Thymus (tissue), 11 donors: Measurements from ENCODE around the gene SOX6. TPM values are rescaled to one million over a fixed set of nuclear protein-coding genes. Genes with fewer than 3 reads are reported as not detected.
A peak's percentile ranks its signal among the peaks of the same experiment; 100 is the strongest.

Source experiments
- DNase-seq, 9 donors: peaks; one replicate each; pipeline ENCODE4 v3.0.0-alpha.2; 2013; ENCODE audit warnings: low spot score in 9 of 9, low read depth in 6 of 9, missing footprints in 1 of 9
- H3K27ac ChIP-seq, 2 donors: one replicate each; pipeline ENCODE4 v1.5.1; 2013; ENCODE audit warnings: control low read depth in 1 of 2, low read depth in 1 of 2, low read length in 1 of 2, mild to moderate bottlenecking in 1 of 2, moderate library complexity in 1 of 2
- H3K27me3 ChIP-seq, 2 donors: one replicate each; pipeline ENCODE4 v1.5.1; 2013; ENCODE audit warnings: low read length in 1 of 2; ENCODE audit not compliant: control insufficient read depth in 2 of 2, insufficient read depth in 1 of 2
- H3K36me3 ChIP-seq, 2 donors: one replicate each; pipeline ENCODE4 v1.5.1; 2013; ENCODE audit warnings: low read length in 1 of 2, mild to moderate bottlenecking in 1 of 2, moderate library complexity in 1 of 2; ENCODE audit not compliant: control insufficient read depth in 2 of 2, insufficient read depth in 2 of 2
- H3K4me1 ChIP-seq, 2 donors: one replicate each; pipeline ENCODE4 v1.5.1; 2013; ENCODE audit warnings: low read length in 2 of 2; ENCODE audit not compliant: control insufficient read depth in 2 of 2, insufficient read depth in 2 of 2
- H3K4me3 ChIP-seq, 2 donors: one replicate each; pipeline ENCODE4 v1.5.1; 2013; ENCODE audit warnings: low read length in 2 of 2, control low read depth in 1 of 2, mild to moderate bottlenecking in 1 of 2
- H3K9me3 ChIP-seq, 2 donors: one replicate each; pipeline ENCODE4 v1.5.1; 2013; ENCODE audit warnings: low read length in 1 of 2, mild to moderate bottlenecking in 1 of 2; ENCODE audit not compliant: control insufficient read depth in 2 of 2, insufficient read depth in 1 of 2
- whole genome bisulfite sequencing: extraction: QIAGEN DNeasy Blood & Tissue Kit; methylation state at CpG from one replicate; pipeline ENCODE4 v1.1.7; 2013; 5-methylcytosine and 5-hydroxymethylcytosine counted together
- polyA plus RNA-seq: library from polyadenylated mRNA; stranded (reverse); fragments of 200-250 nt; gene quantifications from one replicate; pipeline ENCODE4 v1.2.3, GENCODE V29; 2013
- total RNA-seq: library from RNA; stranded (reverse); fragments of 120-200 nt; gene quantifications from one replicate; pipeline ENCODE4 v1.2.4, GENCODE V29; 2013
- donor health status: healthy.

SOX6 gene
- total and polyA plus RNA-seq, 2 donors: 1.2 to 3.0 TPM

DNA sequence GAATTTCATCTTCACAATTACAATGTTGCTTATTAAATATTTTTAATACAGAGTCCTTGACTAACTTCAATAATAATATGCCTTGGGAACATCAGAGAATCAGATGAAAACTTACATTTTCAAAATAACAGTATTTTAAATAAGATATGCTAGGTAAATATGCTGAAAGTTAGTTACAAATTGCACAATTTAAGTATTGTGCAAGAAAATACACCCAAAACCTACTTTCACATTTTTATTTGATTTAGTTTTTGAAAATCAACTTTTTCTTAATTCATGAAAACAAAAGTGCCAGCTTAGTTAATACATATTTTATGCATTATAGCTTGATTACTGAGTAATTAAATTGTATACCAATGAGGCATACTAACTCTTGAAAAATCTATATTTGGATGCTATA, 76.8 kb downstream of the SOX6 start:
- Histone ChIP-seq H3K4me3 (no peak overlapping the region), H3K27ac (no peak overlapping the region), H3K36me3 (no peaks in the 10 kb centered on the region), H3K4me1 (no peaks in the 10 kb centered on the region), H3K27me3 (no peaks in the 10 kb centered on the region), H3K9me3 (no peaks in the 10 kb centered on the region)
- DNase-seq: no peak

DNA sequence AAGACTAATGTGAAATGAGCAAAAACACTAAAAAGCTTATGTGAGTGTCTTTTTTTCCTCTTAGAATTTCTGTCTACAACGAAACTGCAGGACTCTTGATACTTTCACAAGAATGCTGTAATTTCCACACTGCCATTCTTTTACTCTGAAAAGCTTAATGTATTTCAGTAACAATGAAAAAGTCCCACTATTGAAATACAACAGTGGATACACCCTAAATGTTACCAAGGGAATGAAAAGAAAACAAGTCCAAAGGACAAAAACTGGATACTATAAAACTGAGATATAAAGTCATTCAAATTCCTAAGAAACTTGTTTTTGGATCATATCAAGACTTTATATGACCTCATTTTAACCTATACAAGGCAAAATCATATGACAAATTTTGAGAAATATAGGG, 77.4 kb downstream of the SOX6 start:
- DNase-seq: no peak
- H3K27ac ChIP-seq: no peak overlapping the region

GRCh38 chr11:16278273-16278672, 78.1 kb downstream of the SOX6 start:
- Histone ChIP-seq H3K27ac (peak overlapping the region in 1 of 2 donors; percentile 55), H3K4me1 (no peaks in the 10 kb centered on the region), H3K36me3 (no peaks in the 10 kb centered on the region), H3K9me3 (no peaks in the 10 kb centered on the region), H3K4me3 (no peak overlapping the region), H3K27me3 (no peaks in the 10 kb centered on the region)
- peak in 1 of 9 donors; percentile 12 for DNase-seq
- 94% methylated on average over 2 of the region's 2 CpGs for WGBS

More for the DNA sequence above, 77.4 kb downstream of the SOX6 start:
- Histone ChIP-seq H3K4me1 (no peaks in the 10 kb centered on the region), H3K36me3 (no peaks in the 10 kb centered on the region), H3K9me3 (no peaks in the 10 kb centered on the region), H3K4me3 (no peak overlapping the region), H3K27me3 (no peaks in the 10 kb centered on the region)
- WGBS: 91% methylated on average over 1 of the region's 1 CpG

GRCh38 chr11:16276251-16276650, 80.1 kb downstream of the SOX6 start:
- no peaks in the 10 kb centered on the region for H3K4me1 ChIP-seq
- no peaks in the 10 kb centered on the region for H3K36me3 ChIP-seq
- H3K27me3 ChIP-seq: no peaks in the 10 kb centered on the region
- H3K9me3 ChIP-seq: no peaks in the 10 kb centered on the region
- no peak overlapping the region for H3K27ac ChIP-seq
- 95% methylated on average over 2 of the region's 2 CpGs for WGBS
- DNase-seq: no peak
- H3K4me3 ChIP-seq: no peak overlapping the region

DNA sequence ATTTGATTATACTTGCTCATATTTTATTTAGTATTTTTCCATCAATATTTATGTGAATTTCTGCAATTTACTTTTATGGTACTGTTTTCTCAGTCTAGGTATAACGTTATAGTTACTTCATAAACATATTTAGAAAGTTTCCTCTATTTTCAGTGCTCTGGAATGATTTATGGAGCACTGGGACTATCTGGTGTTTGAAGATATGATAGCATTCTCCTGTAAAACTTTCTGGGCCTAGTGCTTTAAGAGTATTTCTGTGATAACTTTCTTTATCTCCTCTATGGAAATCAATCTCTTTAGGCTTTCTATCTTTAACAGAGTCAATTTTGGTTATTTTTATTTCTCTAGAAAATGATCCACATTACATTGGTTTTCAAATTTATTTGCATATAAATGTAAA, 85.1 kb downstream of the SOX6 start:
- Histone ChIP-seq H3K4me3 (no peak overlapping the region), H3K36me3 (no peaks in the 10 kb centered on the region), H3K27me3 (no peaks in the 10 kb centered on the region), H3K9me3 (no peaks in the 10 kb centered on the region), H3K4me1 (no peaks in the 10 kb centered on the region), H3K27ac (no peak overlapping the region)
- DNase-seq: no peak
- WGBS: 85% methylated on average over 1 of the region's 1 CpG

- H3K4me3 ChIP-seq: no peak overlapping the region
- H3K27ac ChIP-seq: no peak overlapping the region
- no peaks in the 10 kb centered on the region for H3K27me3 ChIP-seq
- H3K4me1 ChIP-seq: no peaks in the 10 kb centered on the region
- no peak for DNase-seq
- no peaks in the 10 kb centered on the region for H3K9me3 ChIP-seq
- no peaks in the 10 kb centered on the region for H3K36me3 ChIP-seq
These were observed 90.3 kb downstream of the SOX6 start for GRCh38 chr11:16266021-16266420.

DNA sequence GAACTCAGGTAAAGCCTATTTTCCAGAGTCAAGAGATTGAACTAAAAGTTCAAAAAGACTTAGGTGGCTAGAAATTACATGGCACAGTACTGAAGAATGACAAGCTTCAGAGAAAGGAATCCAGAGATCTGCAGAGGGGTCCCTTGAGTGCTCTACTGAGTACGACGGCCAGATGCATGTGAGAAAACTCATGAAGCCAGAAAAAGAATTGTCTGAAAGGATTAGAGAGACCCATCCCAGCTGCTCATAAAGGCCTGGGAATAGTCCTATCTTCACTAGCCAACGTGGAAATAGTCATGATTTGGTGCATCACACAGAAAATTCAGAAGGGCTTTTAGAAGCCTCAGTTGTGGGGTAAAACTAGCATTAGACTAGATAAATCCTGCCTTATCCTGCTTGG, 91.3 kb downstream of the SOX6 start:
- H3K4me1 ChIP-seq: no peaks in the 10 kb centered on the region

DNA sequence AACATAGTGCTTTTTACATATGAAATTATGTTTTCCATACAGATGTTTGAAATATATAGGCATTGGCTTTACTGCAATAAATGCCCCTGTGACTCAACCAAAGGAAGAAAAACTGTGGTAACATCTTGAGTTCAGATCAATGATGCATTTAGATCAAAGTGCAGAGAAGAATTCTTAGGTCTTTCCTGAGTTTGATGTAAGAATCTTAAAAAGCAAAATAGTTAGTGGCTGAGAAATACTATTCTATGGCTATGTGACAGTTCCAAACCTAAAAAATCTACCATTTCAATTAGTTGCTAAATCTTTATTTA, 93.7 kb downstream of the SOX6 start:
- Histone ChIP-seq H3K4me3 (no peak overlapping the region), H3K9me3 (no peaks in the 10 kb centered on the region), H3K27ac (no peak overlapping the region)

More for the DNA sequence above, 91.3 kb downstream of the SOX6 start:
- no peak for DNase-seq
- H3K9me3 ChIP-seq: no peaks in the 10 kb centered on the region
- no peak overlapping the region for H3K27ac ChIP-seq
- WGBS: 95% methylated on average over 3 of the region's 3 CpGs
- H3K36me3 ChIP-seq: no peaks in the 10 kb centered on the region
- no peak overlapping the region for H3K4me3 ChIP-seq
- H3K27me3 ChIP-seq: no peaks in the 10 kb centered on the region

DNA sequence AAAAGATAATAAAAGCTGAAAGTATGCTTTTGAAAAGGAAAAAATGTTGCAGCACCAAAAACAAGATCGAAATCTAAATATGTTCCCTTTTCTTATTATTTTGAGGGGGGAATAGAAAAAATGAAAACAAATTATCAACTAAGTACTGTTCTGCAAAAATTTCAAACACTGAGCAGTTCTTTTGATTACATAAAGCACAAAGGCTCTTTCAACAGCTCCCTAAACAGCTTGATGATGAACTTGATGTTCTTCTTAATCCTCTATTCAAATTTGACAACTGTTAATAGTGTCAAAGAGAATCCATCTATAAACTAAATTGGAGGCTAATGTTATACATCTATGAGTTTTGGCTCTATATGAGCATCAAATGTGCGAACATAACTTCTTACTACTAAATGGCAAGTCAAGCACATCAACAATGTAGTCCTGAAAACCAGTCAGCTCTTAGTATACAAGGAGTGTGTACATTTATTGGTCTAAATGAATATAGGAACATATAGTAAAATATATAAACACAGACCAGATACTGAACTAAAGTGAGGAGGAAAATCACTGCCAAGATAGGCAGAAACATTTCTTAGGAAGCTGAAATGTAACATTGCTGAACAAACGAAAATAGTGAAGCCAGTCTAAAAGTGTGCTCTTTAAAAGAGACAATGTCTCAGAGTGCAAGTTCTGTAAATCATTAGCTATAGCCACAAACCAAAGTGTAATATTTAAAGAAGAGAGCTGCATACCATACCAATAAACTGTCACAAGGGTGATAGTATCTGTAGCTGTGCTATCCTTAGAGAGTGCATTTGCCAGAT, 94.3 kb downstream of the SOX6 start:
- Histone ChIP-seq H3K4me1 (no peaks in the 10 kb centered on the region), H3K36me3 (no peaks in the 10 kb centered on the region), H3K9me3 (no peaks in the 10 kb centered on the region), H3K4me3 (no peak overlapping the region), H3K27ac (no peak overlapping the region), H3K27me3 (no peaks in the 10 kb centered on the region)
- 95% methylated on average over 3 of the region's 3 CpGs for WGBS
- DNase-seq: no peak

More for the DNA sequence above, 93.7 kb downstream of the SOX6 start:
- no peaks in the 10 kb centered on the region for H3K36me3 ChIP-seq
- H3K27me3 ChIP-seq: no peaks in the 10 kb centered on the region
- DNase-seq: no peak
- H3K4me1 ChIP-seq: no peaks in the 10 kb centered on the region
